ENCODE results near the gene POM121L12. TPM values are rescaled to one million over a fixed set of nuclear protein-coding genes. Genes with fewer than 3 reads are reported as not detected.

The POM121L12 gene
- total and polyA plus RNA-seq, 4 donors, result not detected

DNA sequence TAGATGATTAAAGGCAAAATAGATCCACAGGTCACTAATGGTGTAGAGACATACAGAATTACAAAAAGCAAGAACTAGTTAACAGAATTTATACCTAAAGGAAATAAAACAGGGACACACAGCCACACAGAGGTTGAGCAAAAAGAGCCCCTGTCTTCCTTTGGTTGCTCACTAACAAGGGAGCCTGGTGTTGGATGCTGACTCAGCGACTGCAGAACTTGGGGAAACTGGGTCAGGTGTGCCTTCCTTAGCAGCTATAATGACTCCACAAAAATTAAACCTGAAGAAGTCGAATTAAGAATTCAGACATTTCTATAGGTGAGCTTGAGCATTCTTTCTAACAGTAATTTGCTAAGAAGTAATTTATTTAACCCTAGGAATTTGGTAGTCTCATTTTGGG, 15.0 kb downstream of the POM121L12 start:
- no peaks in the 10 kb centered on the region for H3K4me1 ChIP-seq (ENCODE audit: control insufficient read depth in 4 of 4, insufficient read depth in 4 of 4, low read length in 3 of 4)
- no peaks in the 10 kb centered on the region for H3K27me3 ChIP-seq (ENCODE audit: control insufficient read depth in 4 of 4, insufficient read depth in 4 of 4, low read length in 3 of 4)
- 74% methylated on average over 2 of the region's 2 CpGs for WGBS
- TF ChIP-seq SP1 (IDR thresholded peaks at IDR 0.05) (no peak), NR2F2 (IDR thresholded peaks at IDR 0.05) (no peak), HNF4G (IDR thresholded peaks at IDR 0.05) (no peak), RXRA (IDR thresholded peaks at IDR 0.05) (no peak), EGR1 (IDR thresholded peaks at IDR 0.05; ENCODE audit: low read depth in 2 of 2) (no peak), GABPA (IDR thresholded peaks at IDR 0.05 in 1 of 2, conservative IDR thresholded peaks at IDR 0.05 in 1 of 2) (no peak), FOXA1 (IDR thresholded peaks at IDR 0.05) (no peak), HNF4A (conservative IDR thresholded peaks at IDR 0.05) (no peak)
- TF ChIP-seq, protein P1, sequence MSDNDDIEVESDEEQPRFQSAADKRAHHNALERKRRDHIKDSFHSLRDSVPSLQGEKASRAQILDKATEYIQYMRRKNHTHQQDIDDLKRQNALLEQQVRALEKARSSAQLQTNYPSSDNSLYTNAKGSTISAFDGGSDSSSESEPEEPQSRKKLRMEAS (IDR thresholded peaks at IDR 0.05), result no peak
- no peaks in the 10 kb centered on the region for H3K9me3 ChIP-seq (ENCODE audit: control insufficient read depth in 4 of 4, low read length in 3 of 4)
- H3K27ac ChIP-seq (ENCODE audit: low read depth in 1 of 2, low read length in 2 of 2), result no peak overlapping the region
- H3K4me3 ChIP-seq (ENCODE audit: low read depth in 1 of 3, low read length in 3 of 3), result no peak overlapping the region
- no peak overlapping the region for H3K9ac ChIP-seq (ENCODE audit: low read depth in 1 of 2, low read length in 2 of 2)
- H3K36me3 ChIP-seq (ENCODE audit: control insufficient read depth in 4 of 4, insufficient read depth in 3 of 4, low read depth in 1 of 4, low read length in 3 of 4), result no peaks in the 10 kb centered on the region
- no peak for DNase-seq (ENCODE audit: low spot score)

DNA sequence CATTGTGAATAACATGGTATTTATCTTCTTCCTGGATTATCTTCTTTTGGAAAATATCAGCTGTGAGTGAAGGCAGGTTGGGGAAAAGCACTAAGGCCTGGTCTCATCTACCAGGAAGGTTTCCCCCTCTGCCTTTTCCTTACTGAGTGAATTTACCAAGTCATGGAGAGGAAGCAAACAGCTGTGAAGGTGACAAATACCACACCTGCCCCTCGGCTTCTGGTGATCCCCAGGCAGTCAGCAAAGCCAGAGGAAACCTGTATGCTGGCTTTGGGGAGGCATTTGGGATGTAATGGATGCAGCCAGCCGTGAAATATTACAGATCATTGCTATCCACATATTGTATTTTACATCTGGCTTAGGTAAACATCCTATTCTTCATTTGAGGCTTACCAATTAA, 24.2 kb downstream of the POM121L12 start:
- 42% methylated on average over 2 of the region's 2 CpGs for WGBS
- Histone ChIP-seq H3K27me3 (ENCODE audit: control insufficient read depth in 4 of 4, insufficient read depth in 4 of 4, low read length in 3 of 4) (no peaks in the 10 kb centered on the region), H3K36me3 (ENCODE audit: control insufficient read depth in 4 of 4, insufficient read depth in 3 of 4, low read depth in 1 of 4, low read length in 3 of 4) (no peaks in the 10 kb centered on the region), H3K4me1 (ENCODE audit: control insufficient read depth in 4 of 4, insufficient read depth in 4 of 4, low read length in 3 of 4) (no peaks in the 10 kb centered on the region), H3K4me3 (ENCODE audit: low read depth in 1 of 3, low read length in 3 of 3) (no peak overlapping the region), H3K9me3 (ENCODE audit: control insufficient read depth in 4 of 4, low read length in 3 of 4) (peaks cover 0 to 8% (median 0%) of the 10 kb centered on the region in 4 donors), H3K27ac (ENCODE audit: low read depth in 1 of 2, low read length in 2 of 2) (no peak overlapping the region), H3K9ac (ENCODE audit: low read depth in 1 of 2, low read length in 2 of 2) (no peak overlapping the region)
- TF ChIP-seq FOXA1 (IDR thresholded peaks at IDR 0.05), result no peak
- no peak for TF ChIP-seq SP1 (IDR thresholded peaks at IDR 0.05)
- TF ChIP-seq, protein P1 (IDR thresholded peaks at IDR 0.05), result no peak
- TF ChIP-seq, protein P2, sequence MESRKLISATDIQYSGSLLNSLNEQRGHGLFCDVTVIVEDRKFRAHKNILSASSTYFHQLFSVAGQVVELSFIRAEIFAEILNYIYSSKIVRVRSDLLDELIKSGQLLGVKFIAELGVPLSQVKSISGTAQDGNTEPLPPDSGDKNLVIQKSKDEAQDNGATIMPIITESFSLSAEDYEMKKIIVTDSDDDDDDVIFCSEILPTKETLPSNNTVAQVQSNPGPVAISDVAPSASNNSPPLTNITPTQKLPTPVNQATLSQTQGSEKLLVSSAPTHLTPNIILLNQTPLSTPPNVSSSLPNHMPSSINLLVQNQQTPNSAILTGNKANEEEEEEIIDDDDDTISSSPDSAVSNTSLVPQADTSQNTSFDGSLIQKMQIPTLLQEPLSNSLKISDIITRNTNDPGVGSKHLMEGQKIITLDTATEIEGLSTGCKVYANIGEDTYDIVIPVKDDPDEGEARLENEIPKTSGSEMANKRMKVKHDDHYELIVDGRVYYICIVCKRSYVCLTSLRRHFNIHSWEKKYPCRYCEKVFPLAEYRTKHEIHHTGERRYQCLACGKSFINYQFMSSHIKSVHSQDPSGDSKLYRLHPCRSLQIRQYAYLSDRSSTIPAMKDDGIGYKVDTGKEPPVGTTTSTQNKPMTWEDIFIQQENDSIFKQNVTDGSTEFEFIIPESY (IDR thresholded peaks at IDR 0.05), result no peak
- TF ChIP-seq YY1 (IDR thresholded peaks at IDR 0.05), result no peak
- TF ChIP-seq, protein P3, sequence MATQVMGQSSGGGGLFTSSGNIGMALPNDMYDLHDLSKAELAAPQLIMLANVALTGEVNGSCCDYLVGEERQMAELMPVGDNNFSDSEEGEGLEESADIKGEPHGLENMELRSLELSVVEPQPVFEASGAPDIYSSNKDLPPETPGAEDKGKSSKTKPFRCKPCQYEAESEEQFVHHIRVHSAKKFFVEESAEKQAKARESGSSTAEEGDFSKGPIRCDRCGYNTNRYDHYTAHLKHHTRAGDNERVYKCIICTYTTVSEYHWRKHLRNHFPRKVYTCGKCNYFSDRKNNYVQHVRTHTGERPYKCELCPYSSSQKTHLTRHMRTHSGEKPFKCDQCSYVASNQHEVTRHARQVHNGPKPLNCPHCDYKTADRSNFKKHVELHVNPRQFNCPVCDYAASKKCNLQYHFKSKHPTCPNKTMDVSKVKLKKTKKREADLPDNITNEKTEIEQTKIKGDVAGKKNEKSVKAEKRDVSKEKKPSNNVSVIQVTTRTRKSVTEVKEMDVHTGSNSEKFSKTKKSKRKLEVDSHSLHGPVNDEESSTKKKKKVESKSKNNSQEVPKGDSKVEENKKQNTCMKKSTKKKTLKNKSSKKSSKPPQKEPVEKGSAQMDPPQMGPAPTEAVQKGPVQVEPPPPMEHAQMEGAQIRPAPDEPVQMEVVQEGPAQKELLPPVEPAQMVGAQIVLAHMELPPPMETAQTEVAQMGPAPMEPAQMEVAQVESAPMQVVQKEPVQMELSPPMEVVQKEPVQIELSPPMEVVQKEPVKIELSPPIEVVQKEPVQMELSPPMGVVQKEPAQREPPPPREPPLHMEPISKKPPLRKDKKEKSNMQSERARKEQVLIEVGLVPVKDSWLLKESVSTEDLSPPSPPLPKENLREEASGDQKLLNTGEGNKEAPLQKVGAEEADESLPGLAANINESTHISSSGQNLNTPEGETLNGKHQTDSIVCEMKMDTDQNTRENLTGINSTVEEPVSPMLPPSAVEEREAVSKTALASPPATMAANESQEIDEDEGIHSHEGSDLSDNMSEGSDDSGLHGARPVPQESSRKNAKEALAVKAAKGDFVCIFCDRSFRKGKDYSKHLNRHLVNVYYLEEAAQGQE (IDR thresholded peaks at IDR 0.05), result no peak
- TF ChIP-seq, protein P4, sequence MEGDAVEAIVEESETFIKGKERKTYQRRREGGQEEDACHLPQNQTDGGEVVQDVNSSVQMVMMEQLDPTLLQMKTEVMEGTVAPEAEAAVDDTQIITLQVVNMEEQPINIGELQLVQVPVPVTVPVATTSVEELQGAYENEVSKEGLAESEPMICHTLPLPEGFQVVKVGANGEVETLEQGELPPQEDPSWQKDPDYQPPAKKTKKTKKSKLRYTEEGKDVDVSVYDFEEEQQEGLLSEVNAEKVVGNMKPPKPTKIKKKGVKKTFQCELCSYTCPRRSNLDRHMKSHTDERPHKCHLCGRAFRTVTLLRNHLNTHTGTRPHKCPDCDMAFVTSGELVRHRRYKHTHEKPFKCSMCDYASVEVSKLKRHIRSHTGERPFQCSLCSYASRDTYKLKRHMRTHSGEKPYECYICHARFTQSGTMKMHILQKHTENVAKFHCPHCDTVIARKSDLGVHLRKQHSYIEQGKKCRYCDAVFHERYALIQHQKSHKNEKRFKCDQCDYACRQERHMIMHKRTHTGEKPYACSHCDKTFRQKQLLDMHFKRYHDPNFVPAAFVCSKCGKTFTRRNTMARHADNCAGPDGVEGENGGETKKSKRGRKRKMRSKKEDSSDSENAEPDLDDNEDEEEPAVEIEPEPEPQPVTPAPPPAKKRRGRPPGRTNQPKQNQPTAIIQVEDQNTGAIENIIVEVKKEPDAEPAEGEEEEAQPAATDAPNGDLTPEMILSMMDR (IDR thresholded peaks at IDR 0.05; ENCODE audit: low read depth, low read length, missing input control), result no peak
- TF ChIP-seq TAF1 (conservative IDR thresholded peaks at IDR 0.05), result no peak
- no peak for TF ChIP-seq GABPA (IDR thresholded peaks at IDR 0.05 in 1 of 2, conservative IDR thresholded peaks at IDR 0.05 in 1 of 2)
- no peak for TF ChIP-seq HNF4G (IDR thresholded peaks at IDR 0.05)
- TF ChIP-seq EGR1 (IDR thresholded peaks at IDR 0.05; ENCODE audit: low read depth in 2 of 2), result no peak
- TF ChIP-seq RXRA (IDR thresholded peaks at IDR 0.05), result no peak
- DNase-seq (ENCODE audit: low spot score), result no peak
